MCF 10A (cell line): ENCODE data around the gene HOMEZ. TPM values are rescaled to one million over a fixed set of nuclear protein-coding genes. Genes with fewer than 3 reads are reported as not detected.
A peak's percentile ranks its signal among the peaks of the same experiment; 100 is the strongest.

Experiments used
- BruUV-seq: library from RNA; stranded (reverse); fragments of 400-500 nt; replicated peaks from 2 replicates; lab custom pipeline; 2021; lab: Mats Ljungman, UMichigan
- CTCF ChIA-PET: fragments of 300-600 bp; sonication (Branson Sonifier 250); formaldehyde crosslinking; extraction: SDS; loops from one replicate; lab custom pipeline; 2021; ENCODE audit warnings: antibody characterized with exemption, inconsistent platforms; lab: Yijun Ruan, JAX
- POLR2A ChIA-PET: fragments of 300-600, 350-650 bp; sonication (Branson Sonifier 250); formaldehyde crosslinking; extraction: SDS; loops from one replicate; lab custom pipeline; 2020; ENCODE audit warnings: antibody characterized with exemption, inconsistent platforms; lab: Yijun Ruan, JAX
- DNase-seq: peaks from one replicate; pipeline ENCODE4 v3.0.0-alpha.2; 2018; ENCODE audit not compliant: unreplicated experiment
- H3K27ac Mint-ChIP-seq: one replicate; pipeline ENCODE4 v1.8.0; 2022; ENCODE audit warnings: mild to moderate bottlenecking, low read depth, mixed read lengths; ENCODE audit not compliant: unreplicated experiment
- H3K27me3 Mint-ChIP-seq: one replicate; pipeline ENCODE4 v1.8.0; 2022; ENCODE audit warnings: mixed read lengths; ENCODE audit not compliant: insufficient read depth, unreplicated experiment
- H3K36me3 Mint-ChIP-seq: one replicate; pipeline ENCODE4 v1.8.0; 2022; ENCODE audit warnings: mild to moderate bottlenecking, moderate library complexity, mixed read lengths; ENCODE audit not compliant: insufficient read depth, unreplicated experiment
- H3K4me1 Mint-ChIP-seq: one replicate; pipeline ENCODE4 v1.8.0; 2022; ENCODE audit warnings: mixed read lengths; ENCODE audit not compliant: insufficient read depth, unreplicated experiment
- H3K4me3 Mint-ChIP-seq: one replicate; pipeline ENCODE4 v1.8.0; 2022; ENCODE audit warnings: mild to moderate bottlenecking, moderate library complexity, mixed read lengths; ENCODE audit not compliant: unreplicated experiment
- H3K9me3 Mint-ChIP-seq: one replicate; pipeline ENCODE4 v1.8.0; 2022; ENCODE audit warnings: mixed read lengths; ENCODE audit not compliant: unreplicated experiment
- intact Hi-C: fragments of 100-400 bp; cut with micrococcal nuclease; formaldehyde crosslinking; loops from 2 replicates; pipeline ENCODE4 v1.14.1; 2022
- total RNA-seq: library from RNA; stranded (reverse); gene quantifications from 2 replicates; pipeline ENCODE4 v1.2.3, GENCODE V29; 2022
- TF ChIP-seq, protein P1 (sequence below): fragments of 200-600 bp; IDR thresholded peaks from one replicate; pipeline ENCODE4 v1.8.0; 2022; ENCODE audit warnings: antibody characterized with exemption, mild to moderate bottlenecking; ENCODE audit not compliant: unreplicated experiment

The HOMEZ gene
- total RNA-seq, 1 experiment from 2014 or later: 9.3 TPM

GRCh38 chr14:23297096-23297495 lies 11.2 kb upstream of the HOMEZ start:
- BruUV-seq: no TSS peak
- POLR2A ChIA-PET: interaction anchor here (0.7 to 3.6 kb wide), 4 partner anchors 11 to 138 kb away, joined by 3 to 19 read pairs (median 4); partner anchors contain the start of gene HOMEZ

DNA sequence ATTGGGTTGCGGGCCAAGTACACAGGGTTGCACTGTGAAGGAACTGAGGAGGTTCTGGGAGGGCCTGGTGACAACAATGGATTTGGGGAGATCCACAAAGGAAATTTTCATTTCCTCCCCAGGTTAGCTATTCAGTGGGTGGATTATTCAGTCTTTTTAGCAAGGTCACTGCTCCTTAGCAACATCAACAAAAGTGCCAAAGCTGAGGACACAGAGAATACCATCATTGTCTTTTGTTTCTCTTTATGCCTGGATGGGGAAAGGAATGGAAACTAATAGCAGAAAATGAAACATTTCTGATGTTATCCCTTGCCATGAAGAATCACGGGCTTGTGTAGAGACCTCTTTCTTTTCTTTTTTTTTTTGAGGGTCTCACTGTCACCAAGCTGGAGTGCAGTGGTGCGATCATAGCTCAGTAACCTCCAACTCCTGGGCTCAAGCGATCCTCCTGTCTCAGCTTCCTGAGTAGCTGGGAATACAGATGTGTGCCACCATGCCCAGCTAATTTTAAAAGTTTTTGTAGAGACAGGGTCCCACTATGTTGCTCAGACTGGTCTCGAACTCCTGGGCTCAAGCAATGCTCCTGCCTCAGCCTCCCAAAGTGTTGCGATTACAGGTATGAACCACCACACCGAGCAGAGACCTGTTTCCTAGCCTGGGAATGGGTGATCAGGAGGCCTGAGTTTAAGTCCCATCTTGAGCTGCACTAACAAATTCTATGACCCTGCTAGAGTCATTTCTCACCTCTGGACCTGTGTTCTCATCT lies 10.3 kb upstream of the HOMEZ start:
- Mint-ChIP-seq H3K36me3 (peaks cover 5% of the 10 kb centered on the region), H3K27ac (no peak overlapping the region), H3K27me3 (no peaks in the 10 kb centered on the region), H3K4me1 (peaks cover 20% of the 10 kb centered on the region), H3K9me3 (no peaks in the 10 kb centered on the region), H3K4me3 (no peak overlapping the region)
- no peak for DNase-seq
- intact Hi-C loops: no loop called here
- TF ChIP-seq, protein P1, sequence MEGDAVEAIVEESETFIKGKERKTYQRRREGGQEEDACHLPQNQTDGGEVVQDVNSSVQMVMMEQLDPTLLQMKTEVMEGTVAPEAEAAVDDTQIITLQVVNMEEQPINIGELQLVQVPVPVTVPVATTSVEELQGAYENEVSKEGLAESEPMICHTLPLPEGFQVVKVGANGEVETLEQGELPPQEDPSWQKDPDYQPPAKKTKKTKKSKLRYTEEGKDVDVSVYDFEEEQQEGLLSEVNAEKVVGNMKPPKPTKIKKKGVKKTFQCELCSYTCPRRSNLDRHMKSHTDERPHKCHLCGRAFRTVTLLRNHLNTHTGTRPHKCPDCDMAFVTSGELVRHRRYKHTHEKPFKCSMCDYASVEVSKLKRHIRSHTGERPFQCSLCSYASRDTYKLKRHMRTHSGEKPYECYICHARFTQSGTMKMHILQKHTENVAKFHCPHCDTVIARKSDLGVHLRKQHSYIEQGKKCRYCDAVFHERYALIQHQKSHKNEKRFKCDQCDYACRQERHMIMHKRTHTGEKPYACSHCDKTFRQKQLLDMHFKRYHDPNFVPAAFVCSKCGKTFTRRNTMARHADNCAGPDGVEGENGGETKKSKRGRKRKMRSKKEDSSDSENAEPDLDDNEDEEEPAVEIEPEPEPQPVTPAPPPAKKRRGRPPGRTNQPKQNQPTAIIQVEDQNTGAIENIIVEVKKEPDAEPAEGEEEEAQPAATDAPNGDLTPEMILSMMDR: no peak
- ChIA-PET POLR2A (interaction anchor here (0.6 to 3.6 kb wide), 5 partner anchors 9 to 362 kb away, joined by 3 to 19 read pairs (median 6); partner anchors contain the start of genes HOMEZ and PABPN1), CTCF (interaction anchor here (0.5 to 5.6 kb wide), 20 partner anchors 9 to 355 kb away, joined by 3 to 32 read pairs (median 4); partner anchors contain the start of genes HOMEZ and PABPN1)
- BruUV-seq: no TSS peak

More at GRCh38 chr14:23297096-23297495, 11.2 kb upstream of the HOMEZ start:
- DNase-seq: no peak
- no peak overlapping the region for H3K27ac Mint-ChIP-seq
- no peaks in the 10 kb centered on the region for H3K9me3 Mint-ChIP-seq
- intact Hi-C loops: no loop called here
- H3K36me3 Mint-ChIP-seq: peaks cover 5% of the 10 kb centered on the region
- no peaks in the 10 kb centered on the region for H3K27me3 Mint-ChIP-seq
- TF ChIP-seq, protein P1: no peak
- CTCF ChIA-PET: interaction anchor here (0.6 to 5.6 kb wide), 13 partner anchors 10 to 228 kb away, joined by 3 to 32 read pairs (median 5); partner anchors contain the start of genes HOMEZ and PABPN1
- H3K4me3 Mint-ChIP-seq: no peak overlapping the region
- peaks cover 20% of the 10 kb centered on the region for H3K4me1 Mint-ChIP-seq

DNA sequence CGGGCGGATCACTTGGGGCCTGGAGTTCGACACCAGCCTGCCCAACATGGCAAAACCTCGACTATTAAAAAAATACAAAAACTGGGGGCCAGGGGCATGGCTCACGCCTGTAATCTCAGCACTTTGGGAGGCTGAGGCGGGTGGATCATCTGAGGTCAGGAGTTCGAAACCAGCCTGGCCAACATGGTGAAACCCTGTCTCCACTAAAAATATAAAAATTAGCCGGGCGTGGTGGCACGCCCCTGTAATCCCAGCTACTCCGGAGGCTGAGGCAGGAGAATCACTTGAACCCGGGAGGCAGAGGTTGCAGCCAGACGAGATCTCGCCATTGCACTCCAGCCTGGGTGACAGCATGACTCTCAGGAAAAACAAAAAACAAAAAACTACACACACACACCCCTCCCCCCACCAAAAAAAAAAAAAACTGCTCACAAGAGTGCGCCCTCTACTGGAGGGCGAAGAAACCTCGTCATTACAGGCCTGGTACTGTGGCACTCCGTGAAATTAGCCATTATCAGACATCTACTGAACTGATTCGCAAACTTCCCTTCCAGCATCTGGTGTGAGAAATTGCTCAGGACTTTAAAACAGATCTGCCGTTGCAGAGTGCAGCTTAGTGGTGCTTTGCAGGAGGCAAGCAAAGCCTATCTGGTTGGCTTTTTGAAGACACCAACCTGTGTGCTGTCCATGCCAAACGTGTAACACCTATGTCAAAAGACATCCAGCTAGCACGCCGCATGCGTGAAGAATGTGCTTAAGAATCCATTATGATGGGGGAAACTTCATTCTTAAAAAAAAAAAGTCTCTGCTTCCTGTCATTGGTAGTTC lies 9.0 kb upstream of the HOMEZ start:
- Mint-ChIP-seq H3K9me3 (no peaks in the 10 kb centered on the region), H3K27ac (no peak overlapping the region), H3K36me3 (peaks cover 5% of the 10 kb centered on the region), H3K4me1 (peaks cover 17% of the 10 kb centered on the region), H3K27me3 (no peaks in the 10 kb centered on the region), H3K4me3 (no peak overlapping the region)
- TF ChIP-seq, protein P1: peak; percentile 72
- ChIA-PET CTCF (interaction anchor here (0.6 to 5.6 kb wide), 33 partner anchors 8 to 1194 kb away, joined by 3 to 32 read pairs (median 4); partner anchors contain the start of genes BCL2L2, HOMEZ, IL25 and PABPN1), POLR2A (interaction anchor here (0.7 to 2.6 kb wide), 5 partner anchors 10 to 122 kb away, joined by 3 to 13 read pairs (median 6); partner anchors contain the start of genes HOMEZ and PABPN1)
- peak; percentile 63 for DNase-seq
- intact Hi-C loops: loop anchor here (1.0 kb wide), 1 partner anchor 30 kb away; no protein-coding TSS in a partner anchor
- no TSS peak for BruUV-seq
